Stimulated activated CD4-positive, alpha-beta T cell treated with anti-CD3 and anti-CD28 coated beads, Interleukin-1b, Interleukin-23, amount 100 ng/mL, for 48 hours (primary cell): ENCODE measurements around the gene ITGA1.

Experiments used
- DNase-seq: peaks from one replicate; pipeline ENCODE4 v3.0.0-alpha.2; 2020

ITGA1 gene

GRCh38 chr5:53003144-53003543 is 215.4 kb downstream of the ITGA1 start:
- DNase-seq = no peak

GRCh38 chr5:53006911-53007890 is 219.5 kb downstream of the ITGA1 start:
- no peak for DNase-seq

- peak; percentile 61 for DNase-seq
Observed at GRCh38 chr5:53008751-53009150, 221.0 kb downstream of the ITGA1 start.
